HG03060 (cell line): ENCODE data around the gene ARHGAP15.

Source experiments
- ATAC-seq: cut with Tn5 transposase; IDR thresholded peaks from one replicate; pipeline ENCODE4 v1.9.1; 2021; ENCODE audit warnings: low read depth, moderate number of reproducible peaks; ENCODE audit not compliant: unreplicated experiment

The ARHGAP15 gene

DNA sequence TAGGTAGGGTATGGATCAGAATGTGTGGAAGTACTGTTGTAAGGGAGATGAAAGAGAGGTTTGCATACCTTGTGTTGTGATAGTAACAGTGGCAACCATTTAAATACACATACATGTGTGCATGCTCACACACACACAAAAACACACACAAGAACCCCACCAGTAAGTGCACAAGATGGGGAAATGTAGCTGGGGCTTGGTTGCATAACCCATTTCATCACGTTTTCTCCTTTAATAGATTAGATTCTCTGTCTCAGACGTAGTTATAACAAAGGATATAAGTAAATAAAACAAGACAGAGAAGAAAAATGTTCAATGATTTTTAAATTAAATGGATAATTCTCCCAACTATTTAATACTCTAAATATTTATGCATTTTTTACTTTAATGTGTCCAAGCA lies 13.4 kb downstream of the ARHGAP15 start:
- ATAC-seq: no peak

DNA sequence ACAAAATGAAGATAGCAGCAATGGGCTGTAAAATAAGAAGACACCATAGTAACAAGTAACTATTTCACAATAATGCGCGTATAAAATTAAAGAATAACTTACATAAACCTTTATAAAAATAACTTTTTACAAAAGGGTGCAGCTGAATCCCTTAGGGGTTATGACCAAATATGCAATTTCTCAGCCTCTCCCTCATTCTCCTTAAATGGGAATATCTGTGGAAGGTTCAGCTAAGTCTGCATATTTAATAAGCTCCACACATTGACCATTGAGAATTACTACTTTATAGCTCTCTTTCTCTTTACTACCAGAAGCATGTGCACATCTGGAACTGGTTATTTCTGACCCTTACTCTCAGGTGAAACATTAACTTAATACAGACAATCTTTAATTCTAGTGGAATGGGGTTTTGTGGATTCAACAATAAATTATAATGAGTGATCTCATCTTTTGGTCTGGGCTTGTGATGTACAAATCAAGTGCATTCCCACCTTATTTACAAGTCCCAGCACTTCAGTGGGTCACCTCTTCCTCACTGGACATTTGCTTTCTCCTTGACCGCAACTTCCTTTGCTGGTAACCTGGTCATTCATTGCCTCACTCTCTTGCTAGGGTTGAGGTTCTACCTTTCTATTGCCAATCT lies 15.7 kb downstream of the ARHGAP15 start:
- no peak for ATAC-seq

GRCh38 chr2:143146366-143146765 lies 17.1 kb downstream of the ARHGAP15 start:
- no peak for ATAC-seq

- ATAC-seq: no peak
Measured at GRCh38 chr2:143146815-143147530, 17.8 kb downstream of the ARHGAP15 start.

- ATAC-seq: no peak
Measured at GRCh38 chr2:143148011-143148410, 18.8 kb downstream of the ARHGAP15 start.

DNA sequence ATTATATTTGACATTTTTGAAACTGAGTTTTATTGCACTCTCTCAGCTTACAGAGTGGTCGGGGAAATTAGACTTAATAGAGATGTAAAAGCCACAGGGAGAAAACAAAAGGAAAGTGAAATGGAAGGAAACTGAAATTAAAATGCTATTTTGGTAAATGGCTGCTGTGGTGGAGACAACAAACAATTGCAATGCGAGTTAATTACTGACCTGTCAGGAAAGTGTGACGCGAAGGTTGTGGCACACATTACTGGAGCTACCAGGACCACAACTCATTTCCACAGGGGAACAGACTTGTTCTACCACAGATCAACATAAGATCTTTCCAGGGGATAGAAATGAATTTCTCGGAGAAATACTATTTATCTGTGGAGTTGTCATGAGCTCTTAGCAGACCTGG lies 19.5 kb downstream of the ARHGAP15 start:
- ATAC-seq: peak; percentile 49

DNA sequence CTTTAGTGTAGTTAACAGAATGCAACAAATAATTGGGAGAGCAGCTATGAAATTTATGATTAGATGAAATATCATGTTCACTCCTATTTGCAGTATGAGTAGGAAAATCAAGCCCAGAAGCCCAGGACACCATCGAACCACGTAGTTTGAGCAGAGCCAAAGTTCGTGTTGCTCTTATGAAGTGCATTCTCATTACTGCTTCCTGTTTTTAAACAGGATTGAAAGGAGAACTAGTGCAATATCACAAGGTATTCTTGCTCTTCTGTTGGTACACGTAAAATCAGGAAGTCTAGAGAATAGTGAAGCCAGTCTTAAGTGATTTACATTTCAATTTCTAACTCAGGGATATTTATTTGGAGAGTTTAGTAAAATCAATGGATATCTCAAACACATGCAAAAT lies 21.1 kb downstream of the ARHGAP15 start:
- ATAC-seq: peak; percentile 52

DNA sequence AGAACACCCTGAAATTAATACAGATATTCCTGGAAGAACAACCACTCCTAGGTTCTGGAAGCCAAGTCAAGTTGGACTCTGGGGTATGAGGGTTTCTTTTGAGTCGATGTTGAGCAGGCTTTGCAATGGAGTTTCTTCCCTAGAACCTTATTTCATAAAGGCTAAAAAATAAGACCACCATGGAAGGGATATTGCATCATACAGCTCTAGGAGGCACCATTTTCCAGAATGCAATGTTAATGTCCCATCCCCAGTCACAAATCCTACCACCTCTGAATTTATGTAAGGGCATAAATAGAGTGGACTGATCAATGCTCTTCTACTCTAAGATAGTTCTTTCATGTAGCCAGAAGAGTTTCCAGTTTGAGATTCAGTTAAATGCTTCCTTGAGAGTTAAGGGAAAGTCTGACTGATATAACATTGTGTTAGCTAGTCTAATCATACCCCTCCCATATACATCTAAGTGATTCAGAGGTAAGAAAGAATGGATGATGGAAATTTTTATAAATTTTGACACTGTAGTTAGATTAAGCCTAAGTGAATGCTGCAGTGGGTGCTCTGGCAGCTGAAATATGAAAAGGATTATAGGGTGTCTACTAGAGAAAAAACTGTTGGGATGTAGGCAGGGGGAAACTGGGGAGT lies 22.0 kb downstream of the ARHGAP15 start:
- no peak for ATAC-seq

DNA sequence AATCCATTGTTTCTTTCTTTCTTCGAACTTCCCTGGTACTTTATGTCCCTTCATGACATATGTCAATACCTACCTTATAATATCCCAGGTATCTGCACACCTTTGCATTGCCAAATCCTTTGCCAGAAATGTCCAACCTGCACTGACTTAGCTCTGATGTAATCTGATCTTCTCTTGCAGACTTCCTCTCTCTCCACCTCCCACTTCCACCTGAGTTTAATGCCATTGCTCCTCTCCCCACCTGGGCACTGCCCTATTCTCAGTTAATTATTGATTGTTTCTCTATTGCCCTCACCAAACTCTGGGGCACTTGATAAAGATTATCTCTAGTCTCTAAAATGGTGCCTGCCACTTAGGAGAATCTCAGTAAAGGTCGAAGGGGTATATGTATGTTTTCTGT lies 23.0 kb downstream of the ARHGAP15 start:
- no peak for ATAC-seq

DNA sequence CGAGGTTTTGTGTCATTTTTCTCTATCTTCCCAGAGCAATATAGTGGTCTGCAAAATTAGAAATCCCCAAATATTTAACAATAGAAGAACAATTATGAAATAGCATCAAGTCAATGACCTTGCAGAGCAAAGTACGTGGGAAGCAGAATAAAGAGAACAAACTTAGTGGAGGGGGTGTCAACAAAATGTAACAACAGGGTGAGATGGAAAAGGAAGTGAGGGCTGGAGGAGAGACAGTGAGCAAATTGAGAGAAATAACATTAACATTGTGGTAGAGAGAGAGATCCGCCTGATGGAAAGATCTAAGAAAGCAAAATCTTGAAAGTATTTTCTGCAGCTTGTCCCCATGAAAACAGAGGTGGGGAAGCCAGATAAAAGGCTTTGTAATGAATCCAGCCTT lies 23.4 kb downstream of the ARHGAP15 start:
- ATAC-seq: no peak

DNA sequence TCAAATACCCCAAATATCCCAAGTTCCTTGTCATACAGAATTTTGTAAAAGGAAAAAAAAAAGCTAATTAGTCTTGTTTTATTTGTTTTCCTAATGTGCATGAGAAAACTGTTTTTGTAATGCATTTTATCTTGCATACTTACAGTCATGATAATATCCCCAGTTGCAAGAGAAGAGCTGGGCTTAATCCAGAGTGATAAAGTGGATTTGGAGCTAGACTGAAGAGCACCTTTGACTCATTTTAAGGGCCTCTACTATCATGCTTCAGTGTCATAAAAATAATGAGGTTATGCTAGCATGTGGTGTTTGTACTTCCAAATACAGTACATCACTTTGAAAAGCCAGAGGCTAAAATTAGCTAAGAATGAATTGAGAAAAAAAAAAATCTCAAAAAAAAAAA lies 26.4 kb downstream of the ARHGAP15 start:
- no peak for ATAC-seq

GRCh38 chr2:143157001-143157400 lies 27.8 kb downstream of the ARHGAP15 start:
- no peak for ATAC-seq

- no peak for ATAC-seq
Measured at GRCh38 chr2:143157418-143157817, 28.2 kb downstream of the ARHGAP15 start.

- ATAC-seq: no peak
Measured at GRCh38 chr2:143158098-143158497, 28.9 kb downstream of the ARHGAP15 start.

DNA sequence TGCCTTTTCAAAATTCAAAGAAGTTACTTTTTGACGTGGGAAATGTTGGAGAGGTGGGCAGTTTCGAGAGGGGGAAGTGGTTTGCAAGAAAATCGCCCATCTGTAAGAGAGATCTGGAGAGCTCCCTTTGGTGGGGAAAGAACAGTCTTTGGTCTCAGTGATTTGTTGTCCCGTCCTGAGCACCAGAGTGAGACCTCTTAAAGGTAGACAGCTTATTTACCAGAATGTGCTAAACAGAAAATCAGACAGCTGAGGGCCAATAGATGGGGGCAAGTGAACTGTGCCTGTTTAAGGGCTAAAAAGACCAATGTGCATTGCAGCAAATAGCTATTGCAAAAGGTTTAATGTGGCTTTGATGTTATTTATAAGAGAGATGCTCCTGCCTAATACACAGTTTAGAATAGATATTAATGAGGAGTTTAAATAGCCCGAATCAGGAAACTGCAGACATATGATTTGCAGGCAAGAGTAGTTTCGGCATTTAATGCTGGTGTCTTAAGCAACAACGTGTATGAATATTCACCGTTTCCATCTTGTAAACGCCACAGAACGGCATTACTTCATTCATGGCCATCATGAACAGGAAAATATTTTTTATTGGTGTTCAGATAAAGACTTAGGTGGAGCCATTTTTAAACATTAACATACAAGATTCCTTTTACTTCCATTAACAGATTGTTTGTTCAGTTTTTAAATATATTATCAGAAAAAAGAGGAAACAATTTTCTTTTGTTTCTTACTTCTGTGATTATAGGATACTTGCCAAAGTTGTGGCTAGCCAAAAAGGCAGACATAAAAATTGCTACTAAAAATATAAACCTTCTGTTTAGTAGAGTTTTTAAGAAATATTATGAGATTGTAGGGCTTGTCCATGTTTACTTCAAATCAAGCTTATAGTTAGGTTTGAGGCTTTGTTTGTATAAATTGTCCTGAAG lies 29.6 kb downstream of the ARHGAP15 start:
- ATAC-seq: no peak

GRCh38 chr2:143159486-143159840 lies 30.2 kb downstream of the ARHGAP15 start:
- no peak for ATAC-seq

GRCh38 chr2:143160732-143161707 lies 31.8 kb downstream of the ARHGAP15 start:
- ATAC-seq: no peak

- peak; percentile 73 for ATAC-seq
Measured at GRCh38 chr2:143162123-143162837, 33.1 kb downstream of the ARHGAP15 start.

- ATAC-seq: no peak
Measured at GRCh38 chr2:143162997-143163396, 33.8 kb downstream of the ARHGAP15 start.
